Measurements from ENCODE around the gene PDE8B.

PDE8B gene

GRCh38 chr5:77232574-77233358, 22.3 kb downstream of the PDE8B start:
- DNase-seq, result no peak

- no peak for DNase-seq
These were observed 25.6 kb downstream of the PDE8B start for GRCh38 chr5:77235846-77236721.

- DNase-seq, result no peak
These were observed 28.8 kb downstream of the PDE8B start for GRCh38 chr5:77239126-77239741.

GRCh38 chr5:77241444-77241843, 31.0 kb downstream of the PDE8B start:
- DNase-seq, result no peak

GRCh38 chr5:77249475-77249874, 39.0 kb downstream of the PDE8B start:
- DNase-seq, result no peak

- DNase-seq, result no peak
These were observed 39.5 kb downstream of the PDE8B start for GRCh38 chr5:77250021-77250420.

GRCh38 chr5:77251921-77252320, 41.4 kb downstream of the PDE8B start:
- no peak for DNase-seq

GRCh38 chr5:77255617-77256016, 45.1 kb downstream of the PDE8B start:
- DNase-seq, result no peak

- no peak for DNase-seq
These were observed 45.9 kb downstream of the PDE8B start for GRCh38 chr5:77256406-77256805.

- no peak for DNase-seq
These were observed 48.2 kb downstream of the PDE8B start for GRCh38 chr5:77258652-77259051.

GRCh38 chr5:77259476-77259875, 49.0 kb downstream of the PDE8B start:
- DNase-seq, result no peak

GRCh38 chr5:77262697-77263096, 52.2 kb downstream of the PDE8B start:
- DNase-seq, result no peak

- DNase-seq, result no peak
These were observed 55.8 kb downstream of the PDE8B start for GRCh38 chr5:77266291-77266690.

GRCh38 chr5:77267496-77267895, 57.0 kb downstream of the PDE8B start:
- DNase-seq, result no peak

- no peak for DNase-seq
These were observed 61.7 kb downstream of the PDE8B start for GRCh38 chr5:77272206-77272605.

GRCh38 chr5:77277759-77278158, 67.3 kb downstream of the PDE8B start:
- no peak for DNase-seq

- DNase-seq, result no peak
These were observed 69.6 kb downstream of the PDE8B start for GRCh38 chr5:77280036-77280435.

GRCh38 chr5:77281969-77282336, 71.5 kb downstream of the PDE8B start:
- DNase-seq, result no peak

- no peak for DNase-seq
These were observed 72.0 kb downstream of the PDE8B start for GRCh38 chr5:77282337-77283027.

GRCh38 chr5:77285251-77285841, 74.9 kb downstream of the PDE8B start:
- DNase-seq, result no peak

- no peak for DNase-seq
These were observed 81.7 kb downstream of the PDE8B start for GRCh38 chr5:77292026-77292757.

GRCh38 chr5:77294185-77294584, 83.7 kb downstream of the PDE8B start:
- DNase-seq, result no peak

All from effector CD4-positive, alpha-beta T cell (primary cell).